Stimulated activated CD8-positive, alpha-beta memory T cell treated with anti-CD3 and anti-CD28 coated beads, Interleukin-4, amount 100 ng/mL, for 4 hours (primary cell): ENCODE data around the gene MPZ.
"Not testable (repeated sequence)": the region's sequence is repeated elsewhere in the genome, so short reads cannot be mapped to it uniquely, and the experiment has no call there.

Experiments
- DNase-seq, 2 donors: peaks; one replicate each; pipeline ENCODE4 v3.0.0-alpha.2; 2020; ENCODE audit warnings: low read depth in 2 of 2, low spot score in 1 of 2

The MPZ gene

DNA sequence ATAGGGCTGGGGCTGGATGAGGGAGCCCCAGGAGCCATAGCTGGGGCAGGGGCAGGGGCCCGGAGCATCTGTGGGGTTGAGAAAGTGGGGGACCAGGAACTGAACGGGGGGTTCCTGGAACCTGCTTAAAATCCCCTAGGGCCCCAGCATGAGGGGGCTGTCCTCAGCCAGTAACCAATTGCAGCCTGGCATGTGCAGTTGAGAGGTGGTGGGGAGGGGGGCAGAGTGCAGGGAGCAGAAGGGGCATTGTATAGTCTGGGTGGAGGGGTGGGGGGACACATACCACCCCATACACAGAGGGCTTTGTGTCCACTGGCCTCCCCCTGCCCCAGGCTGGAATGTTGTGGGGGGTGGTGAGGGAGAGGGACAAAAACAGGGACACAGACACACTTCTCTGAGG, at the start of gene MPZ:
MPZ (minus strand) TSS at position 101 of the 400 bp plus-strand sequence; CDS start at position 38, 63 bp downstream.
- no peak for DNase-seq

- DNase-seq: no peak
These were observed 49.5 kb upstream of the MPZ start for GRCh38 chr1:161359291-161359690.

DNA sequence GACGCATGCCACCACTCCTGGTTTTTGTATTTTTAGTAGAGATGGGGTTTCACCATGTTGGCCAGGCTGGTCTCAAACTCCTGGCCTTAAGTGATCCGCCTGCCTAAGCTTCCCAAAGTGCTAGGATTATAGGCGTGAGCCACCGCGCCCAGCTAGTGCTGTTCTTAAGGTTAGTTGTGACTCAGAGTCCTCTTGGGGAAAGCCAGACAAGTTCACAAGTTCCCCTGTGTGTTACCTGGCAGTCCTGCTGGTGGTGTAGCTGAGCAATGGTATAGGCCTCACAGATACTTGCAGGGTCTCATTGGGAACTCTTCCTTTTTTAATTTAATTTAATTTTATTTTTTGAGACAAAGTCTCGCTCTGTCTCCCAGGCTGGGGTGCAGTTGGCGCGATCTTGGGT, 47.3 kb upstream of the MPZ start:
- DNase-seq: no peak

GRCh38 chr1:161351482-161351881, 41.7 kb upstream of the MPZ start:
- no peak for DNase-seq

DNA sequence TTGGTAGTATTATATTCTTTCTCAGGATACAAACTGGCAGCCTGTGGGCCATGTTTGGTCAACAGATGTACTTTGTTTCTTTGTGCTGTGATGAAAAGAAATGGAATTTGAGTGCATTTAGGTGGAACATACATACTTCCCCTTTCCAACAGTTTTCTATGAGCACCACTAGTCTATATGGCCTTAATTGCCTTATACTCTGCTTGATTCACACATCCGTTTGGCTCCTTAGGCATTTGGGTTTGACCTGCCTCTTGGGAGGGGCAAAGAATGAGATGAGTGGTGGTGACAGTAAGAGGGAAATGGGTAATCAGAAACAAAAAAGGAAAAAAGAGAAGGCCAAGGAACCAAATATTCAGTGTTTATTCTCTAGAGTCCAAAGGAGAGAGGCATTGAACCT, 40.9 kb upstream of the MPZ start:
- DNase-seq: no peak

GRCh38 chr1:161342821-161343220, 33.1 kb upstream of the MPZ start:
- no peak for DNase-seq

DNA sequence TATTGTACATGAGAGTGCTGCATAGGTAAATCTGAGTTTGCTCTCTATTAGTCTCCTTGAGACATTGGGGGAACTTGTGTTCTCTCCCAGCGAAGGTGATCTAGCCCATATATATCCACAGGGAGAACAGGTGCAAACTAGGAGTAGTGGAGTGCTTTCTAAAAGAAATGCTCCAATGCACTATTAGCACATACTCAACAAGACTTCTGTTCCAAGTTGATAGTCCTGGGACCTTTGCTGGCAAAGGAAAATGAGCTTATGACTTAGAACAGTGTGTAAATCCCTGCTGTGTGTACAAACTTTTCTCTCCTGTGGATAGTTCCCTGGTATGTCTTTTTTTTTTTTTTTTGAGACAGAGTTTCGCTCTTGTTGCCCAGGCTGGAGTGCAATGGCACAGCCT, 32.4 kb upstream of the MPZ start:
- DNase-seq: no peak

DNA sequence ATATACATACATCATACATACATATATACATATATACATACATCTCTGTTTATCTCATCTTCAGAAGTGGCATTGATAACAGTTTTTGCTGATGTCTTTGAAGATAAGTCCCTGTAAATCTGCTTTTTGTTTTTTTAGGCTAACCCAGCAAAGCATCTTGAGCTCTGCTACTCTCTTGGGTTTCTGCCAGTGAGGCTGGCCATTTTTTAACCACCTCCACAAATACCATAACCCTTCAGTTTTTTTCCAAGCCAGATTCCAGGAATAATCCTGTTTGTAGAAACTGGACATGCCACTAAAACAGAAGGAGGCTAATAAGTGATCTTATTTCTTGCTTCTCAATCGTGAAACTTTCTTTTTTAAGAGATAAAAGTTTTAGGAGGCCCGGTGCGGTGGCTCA, 26.0 kb upstream of the MPZ start:
- no peak for DNase-seq

GRCh38 chr1:161333166-161333565, 23.4 kb upstream of the MPZ start:
- DNase-seq: no peak

- DNase-seq: no peak
These were observed 20.6 kb upstream of the MPZ start for GRCh38 chr1:161330346-161330745.

- no peak for DNase-seq
These were observed 14.3 kb upstream of the MPZ start for GRCh38 chr1:161324020-161324419.

DNA sequence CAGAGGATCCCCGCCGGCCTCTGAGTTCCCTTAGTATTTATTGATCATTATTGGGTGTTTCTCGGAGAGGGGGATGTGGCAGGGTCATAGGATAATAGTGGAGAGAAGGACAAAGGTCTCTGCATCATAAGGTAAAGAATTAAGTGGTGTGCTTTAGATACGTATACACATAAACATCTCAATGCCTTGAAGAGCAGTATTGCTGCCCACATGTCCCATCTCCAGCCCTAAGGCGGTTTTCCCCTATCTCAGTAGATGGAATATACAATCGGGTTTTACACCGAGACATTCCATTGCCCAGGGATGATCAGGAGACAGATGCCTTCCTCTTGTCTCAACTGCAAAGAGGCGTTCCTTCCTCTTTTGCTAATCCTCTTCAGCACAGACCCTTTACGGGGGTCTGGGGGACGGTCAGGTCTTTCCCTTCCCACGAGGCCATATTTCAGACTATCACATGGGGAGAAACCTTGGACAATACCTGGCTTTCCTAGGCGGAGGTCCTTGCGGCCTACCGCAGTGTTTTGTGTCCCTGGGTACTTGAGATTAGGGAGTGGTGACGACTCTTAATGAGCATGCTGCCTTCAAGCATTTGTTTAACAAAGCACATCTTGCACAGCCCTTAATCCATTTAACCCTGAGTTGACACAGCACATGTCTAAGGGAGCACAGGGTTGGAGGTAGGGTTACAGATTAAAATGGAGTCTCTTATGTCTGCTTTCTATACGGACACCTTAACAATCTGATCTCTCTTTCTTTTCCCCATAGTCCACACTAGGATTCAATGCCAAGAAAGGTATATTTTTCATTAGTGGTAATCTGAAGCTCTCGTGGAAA, 6.3 kb upstream of the MPZ start:
- DNase-seq: not testable (repeated sequence)

DNA sequence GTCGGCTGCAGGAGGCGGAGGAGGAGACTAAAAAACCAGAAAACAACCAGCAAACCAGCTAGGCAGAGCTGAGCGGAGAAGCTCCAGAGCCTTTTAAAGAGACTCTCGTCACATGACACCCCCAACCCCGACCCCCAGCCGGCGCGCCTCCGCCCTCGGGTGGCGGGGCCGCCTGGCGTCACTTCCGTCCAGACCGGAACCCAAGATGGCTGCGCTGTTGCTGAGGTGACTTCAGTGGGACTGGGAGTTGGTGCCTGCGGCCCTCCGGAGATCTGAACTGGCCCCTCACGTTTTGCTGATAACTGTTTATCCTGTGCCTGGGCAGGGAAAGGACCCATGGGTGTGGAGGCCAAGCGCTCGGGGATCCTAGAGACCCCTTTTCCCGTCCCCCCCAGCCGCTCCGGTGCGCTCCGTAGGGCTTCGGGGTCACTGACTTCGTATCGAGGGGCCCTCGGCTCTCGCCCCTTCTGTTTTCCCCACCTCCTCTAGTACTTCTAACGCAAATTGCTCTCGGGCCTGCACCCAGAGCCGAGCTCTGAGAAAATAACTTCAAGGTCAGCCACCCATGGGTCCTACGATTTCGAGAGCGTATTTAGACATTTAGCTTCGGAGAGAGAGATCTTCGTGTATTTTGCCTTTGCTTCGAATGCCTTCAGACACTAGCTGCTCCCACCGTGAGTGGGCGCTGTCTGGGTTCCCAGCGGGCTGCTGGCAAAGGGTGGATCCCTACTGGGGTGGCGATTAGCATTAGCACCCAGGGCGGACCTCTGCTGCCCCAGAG, 4.6 kb upstream of the MPZ start, which contains the start of gene SDHC:
SDHC (plus strand) TSS at position 181 of the 781 bp plus-strand sequence; CDS start at position 206, 25 bp downstream.
- DNase-seq: peak; percentile 73 to 74

GRCh38 chr1:161313554-161314200, 3.9 kb upstream of the MPZ start:
- DNase-seq: no peak

DNA sequence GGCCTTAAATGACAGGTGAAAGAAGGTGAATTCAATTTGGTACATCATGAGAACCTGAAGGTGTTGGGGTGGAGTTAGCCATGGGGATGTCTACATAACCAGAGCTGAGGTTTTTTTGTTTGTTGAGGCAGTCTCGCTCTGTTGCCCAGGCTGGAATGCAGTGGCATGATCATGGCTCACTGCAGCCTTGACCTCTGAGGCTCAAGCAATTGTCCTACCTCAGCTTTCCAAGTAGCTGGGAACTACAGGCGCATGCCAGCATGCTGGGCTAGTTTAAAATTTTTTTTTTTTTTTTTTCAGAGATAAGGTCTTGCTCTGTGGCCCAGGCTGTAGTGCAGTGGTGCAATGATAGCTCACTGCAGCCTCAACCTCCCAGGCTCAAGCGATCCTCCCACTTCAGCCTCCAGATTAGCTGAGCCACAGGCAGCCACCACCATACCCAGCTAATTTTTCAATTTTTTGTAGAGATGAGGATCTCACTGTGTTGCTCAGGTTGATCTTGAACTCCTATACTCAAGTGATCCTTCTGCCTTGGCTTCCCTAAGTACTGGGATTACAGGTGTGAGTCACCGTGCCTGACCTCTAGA, 1.9 kb upstream of the MPZ start:
- DNase-seq: no peak

- no peak for DNase-seq
These were observed 1.7 kb downstream of the MPZ start for GRCh38 chr1:161307892-161308638.

GRCh38 chr1:161307230-161307768, 2.5 kb downstream of the MPZ start:
- DNase-seq: no peak

- DNase-seq: peak; percentile 58 to 71
These were observed 3.8 kb downstream of the MPZ start for GRCh38 chr1:161305867-161306519.

GRCh38 chr1:161304927-161305866, 4.6 kb downstream of the MPZ start:
- no peak for DNase-seq
